ENCODE results near the gene WDR64.

The WDR64 gene

DNA sequence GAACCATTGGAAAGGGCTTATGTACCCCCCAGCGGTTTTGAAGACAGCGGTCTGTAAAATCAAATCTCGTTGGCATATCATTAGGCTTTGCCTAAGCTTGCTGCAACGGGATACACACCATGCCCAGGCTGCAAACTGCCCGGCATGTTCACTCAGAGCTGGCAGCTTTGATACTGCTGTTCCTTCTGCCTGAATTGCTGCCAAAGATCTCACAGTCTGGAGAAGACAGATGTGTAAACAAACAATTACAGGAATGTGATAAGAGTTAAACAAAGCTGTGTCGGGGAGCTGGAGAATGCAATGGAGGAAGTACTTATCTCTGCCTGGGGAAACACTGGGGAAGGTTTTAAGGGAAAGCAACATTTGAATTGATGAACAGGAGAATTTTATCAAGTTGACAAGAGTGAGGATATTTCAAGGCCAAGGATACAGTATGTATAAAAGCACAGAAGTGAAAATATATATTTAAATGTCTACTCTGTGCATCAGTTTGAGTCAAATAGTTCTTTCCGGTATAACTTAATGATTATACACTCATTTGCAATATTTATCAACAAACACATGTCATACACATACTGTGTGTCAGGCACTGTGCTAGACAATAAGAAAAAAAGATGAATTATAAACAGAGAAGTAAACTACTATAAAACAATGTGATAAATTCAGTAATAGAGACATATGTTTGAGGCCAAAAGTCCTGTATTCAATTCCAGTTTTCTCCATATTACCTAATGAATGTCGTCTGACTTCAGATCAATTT is 41.8 kb upstream of the WDR64 start:
- POLR2A ChIA-PET (ENCODE audit: low non-redundant PET) = interaction anchor here (0.6 kb wide), 1 partner anchor 224 kb away, joined by 3 read pairs; no protein-coding TSS in a partner anchor
- TF ChIP-seq, protein P1, sequence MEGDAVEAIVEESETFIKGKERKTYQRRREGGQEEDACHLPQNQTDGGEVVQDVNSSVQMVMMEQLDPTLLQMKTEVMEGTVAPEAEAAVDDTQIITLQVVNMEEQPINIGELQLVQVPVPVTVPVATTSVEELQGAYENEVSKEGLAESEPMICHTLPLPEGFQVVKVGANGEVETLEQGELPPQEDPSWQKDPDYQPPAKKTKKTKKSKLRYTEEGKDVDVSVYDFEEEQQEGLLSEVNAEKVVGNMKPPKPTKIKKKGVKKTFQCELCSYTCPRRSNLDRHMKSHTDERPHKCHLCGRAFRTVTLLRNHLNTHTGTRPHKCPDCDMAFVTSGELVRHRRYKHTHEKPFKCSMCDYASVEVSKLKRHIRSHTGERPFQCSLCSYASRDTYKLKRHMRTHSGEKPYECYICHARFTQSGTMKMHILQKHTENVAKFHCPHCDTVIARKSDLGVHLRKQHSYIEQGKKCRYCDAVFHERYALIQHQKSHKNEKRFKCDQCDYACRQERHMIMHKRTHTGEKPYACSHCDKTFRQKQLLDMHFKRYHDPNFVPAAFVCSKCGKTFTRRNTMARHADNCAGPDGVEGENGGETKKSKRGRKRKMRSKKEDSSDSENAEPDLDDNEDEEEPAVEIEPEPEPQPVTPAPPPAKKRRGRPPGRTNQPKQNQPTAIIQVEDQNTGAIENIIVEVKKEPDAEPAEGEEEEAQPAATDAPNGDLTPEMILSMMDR (conservative IDR thresholded peaks at IDR 0.05; ENCODE audit: low read depth) = no peak
- peak overlapping the region; percentile 45 for H3K27ac ChIP-seq

DNA sequence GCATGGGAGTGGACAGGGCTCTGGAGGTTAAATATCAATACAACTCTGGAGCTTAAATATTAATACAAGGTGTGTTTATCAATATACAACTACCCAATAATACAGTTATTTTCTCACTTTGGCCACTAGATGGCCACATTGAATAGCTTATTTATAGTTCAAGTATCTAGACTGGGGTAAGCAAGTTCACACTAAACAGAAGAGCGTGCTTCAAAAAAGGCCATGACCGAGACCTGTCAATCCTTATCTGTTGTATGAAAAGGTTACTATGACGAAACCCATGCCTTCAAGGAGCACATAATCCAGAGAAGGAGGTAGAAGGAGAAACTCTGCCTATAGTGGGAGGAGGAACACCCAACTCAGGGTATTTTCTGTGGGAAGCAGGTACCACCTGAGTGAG is 41.0 kb upstream of the WDR64 start:
- TF ChIP-seq, protein P1 (conservative IDR thresholded peaks at IDR 0.05; ENCODE audit: low read depth) = peak; percentile 60
- CTCF ChIA-PET = interaction anchor here (0.6 to 2.7 kb wide), 13 partner anchors 11 to 377 kb away, joined by 3 to 11 read pairs (median 3); no protein-coding TSS in a partner anchor
- peak; percentile 49 for DNase-seq (ENCODE audit: low spot score)
- no peak overlapping the region for H3K27ac ChIP-seq
- POLR2A ChIA-PET (ENCODE audit: low non-redundant PET) = interaction anchor here (0.6 kb wide), 2 partner anchors 29 to 223 kb away, joined by 3 to 7 read pairs; partner anchors contain the start of genes CHML and OPN3

More for the DNA sequence above, 41.8 kb upstream of the WDR64 start:
- CTCF ChIA-PET = interaction anchor here (0.6 to 2.7 kb wide), 11 partner anchors 10 to 378 kb away, joined by 3 to 11 read pairs (median 3); no protein-coding TSS in a partner anchor
- no peak for DNase-seq (ENCODE audit: low spot score)

DNA sequence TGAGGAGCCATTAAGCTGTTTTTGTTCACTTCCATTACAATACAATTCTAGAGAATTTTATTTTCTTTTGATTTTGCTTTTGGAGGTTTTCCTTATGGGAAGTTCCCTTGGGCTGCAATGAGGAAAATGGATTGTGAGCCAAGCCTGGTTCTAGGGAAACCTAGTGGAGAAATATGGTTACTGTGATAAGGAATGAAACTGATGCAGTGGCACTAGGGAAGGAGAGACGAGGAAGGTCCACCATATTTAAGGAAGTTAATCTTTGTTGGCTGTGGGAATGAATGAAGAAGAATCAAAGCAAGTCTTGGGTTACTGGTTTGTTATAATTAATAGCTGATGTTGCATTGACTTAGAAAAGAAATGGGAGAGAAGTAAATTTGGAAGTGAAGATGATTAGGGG is 40.3 kb upstream of the WDR64 start:
- TF ChIP-seq, protein P1 (conservative IDR thresholded peaks at IDR 0.05; ENCODE audit: low read depth) = no peak
- no peak overlapping the region for H3K27ac ChIP-seq
- ChIA-PET CTCF (interaction anchor here (0.6 to 2.7 kb wide), 9 partner anchors 11 to 374 kb away, joined by 3 to 11 read pairs (median 4); no protein-coding TSS in a partner anchor), POLR2A (ENCODE audit: low non-redundant PET) (interaction anchor here (0.6 kb wide), 1 partner anchor 28 kb away, joined by 7 read pairs; the partner anchor contains the start of genes CHML and OPN3)
- no peak for DNase-seq (ENCODE audit: low spot score)

DNA sequence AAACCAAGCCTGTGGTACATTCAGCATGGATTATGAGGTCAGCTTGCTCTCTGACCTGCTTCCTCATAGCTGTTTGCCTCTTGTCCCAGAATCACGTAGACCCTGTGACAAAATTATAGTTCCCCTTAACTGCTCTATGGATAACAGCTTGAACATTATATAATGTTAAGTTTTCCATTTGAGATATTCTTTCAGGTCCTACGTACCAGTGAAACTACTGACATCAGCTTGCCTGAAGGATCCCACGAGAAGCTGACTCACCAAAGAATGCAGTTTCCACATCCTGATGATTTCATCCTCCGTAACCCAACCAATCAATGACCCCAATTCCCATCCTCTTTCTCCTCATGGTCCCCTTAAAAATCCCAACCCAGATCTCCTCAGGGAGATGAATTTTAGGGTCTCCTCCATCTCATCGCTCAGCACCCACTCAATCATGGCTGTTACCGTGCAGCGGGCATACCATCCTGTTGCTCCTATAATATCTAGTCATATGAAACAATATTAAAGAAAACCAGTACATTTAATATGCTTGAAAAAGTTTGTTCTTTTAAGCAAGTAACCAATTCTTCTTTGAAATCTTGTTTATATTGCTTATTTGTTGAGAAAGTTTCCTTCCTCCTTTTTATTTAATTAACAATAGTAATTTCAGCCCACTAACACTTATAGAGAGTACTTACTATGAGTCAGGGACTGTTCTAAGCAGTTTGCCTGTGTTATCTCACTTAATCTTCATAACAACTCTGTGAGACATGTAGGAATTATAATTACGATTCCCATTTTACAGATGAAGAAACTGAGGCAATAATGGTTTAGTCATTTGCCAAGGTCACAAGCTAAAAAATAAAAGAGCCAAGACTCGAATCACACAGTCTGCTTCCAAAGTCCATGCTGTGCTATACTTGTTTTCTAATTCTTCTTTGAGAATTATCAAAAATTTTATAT is 39.3 kb upstream of the WDR64 start:
- CTCF ChIA-PET = interaction anchor here (0.7 to 2.7 kb wide), 3 partner anchors 15 to 222 kb away, joined by 3 to 11 read pairs (median 4); no protein-coding TSS in a partner anchor
- DNase-seq (ENCODE audit: low spot score) = peak; percentile 55
- POLR2A ChIA-PET (ENCODE audit: low non-redundant PET) = interaction anchor here (0.6 kb wide), 1 partner anchor 28 kb away, joined by 3 read pairs; no protein-coding TSS in a partner anchor
- TF ChIP-seq, protein P1 (conservative IDR thresholded peaks at IDR 0.05; ENCODE audit: low read depth) = no peak
- no peak overlapping the region for H3K27ac ChIP-seq

DNA sequence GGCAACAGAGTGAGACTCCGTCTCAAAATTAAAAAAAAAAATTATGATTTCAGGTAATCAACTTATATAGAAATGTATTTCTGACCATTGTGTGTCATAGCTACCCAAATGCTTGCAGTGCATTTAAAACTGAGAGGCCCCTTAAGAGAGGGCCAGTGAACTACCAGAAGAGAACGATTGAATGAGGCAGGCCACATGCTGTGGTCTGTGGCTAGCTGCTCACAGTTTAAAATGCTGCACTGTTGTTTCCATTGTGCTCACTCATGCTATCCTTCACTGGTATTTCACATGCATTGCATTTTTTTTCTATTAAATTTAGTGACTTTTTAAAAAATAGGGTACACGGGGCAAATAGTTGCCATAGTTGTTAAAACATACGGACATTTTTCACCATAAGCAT is 37.9 kb upstream of the WDR64 start:
- H3K27ac ChIP-seq = no peak overlapping the region
- no peak for DNase-seq (ENCODE audit: low spot score)
- ChIA-PET POLR2A (ENCODE audit: low non-redundant PET) (no interaction called here), CTCF (interaction anchor here (0.7 kb wide), 1 partner anchor 210 kb away, joined by 3 read pairs; no protein-coding TSS in a partner anchor)
- TF ChIP-seq, protein P1 (conservative IDR thresholded peaks at IDR 0.05; ENCODE audit: low read depth) = no peak

DNA sequence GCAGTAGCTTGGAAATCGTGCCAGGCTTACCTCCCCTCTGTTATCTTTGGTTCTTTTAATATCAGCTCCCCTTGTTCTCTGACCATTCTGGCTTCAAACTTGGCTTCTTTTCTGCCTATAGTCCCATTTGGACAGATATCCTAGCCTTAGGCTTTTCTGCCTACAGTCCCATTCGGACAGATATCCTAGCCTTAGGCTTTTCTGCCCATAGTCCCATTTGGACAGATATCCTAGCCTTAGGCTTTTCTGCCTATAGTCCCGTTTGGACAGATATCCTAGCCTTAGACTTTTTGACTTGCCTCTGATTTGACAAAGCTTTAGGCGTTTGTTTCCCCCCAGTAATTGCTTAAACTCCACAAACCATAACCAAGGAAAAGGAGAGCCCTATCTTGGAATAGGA is 37.5 kb upstream of the WDR64 start:
- POLR2A ChIA-PET (ENCODE audit: low non-redundant PET) = no interaction called here
- DNase-seq (ENCODE audit: low spot score) = no peak
- TF ChIP-seq, protein P1 (conservative IDR thresholded peaks at IDR 0.05; ENCODE audit: low read depth) = no peak
- CTCF ChIA-PET = interaction anchor here (0.6 kb wide), 1 partner anchor 220 kb away, joined by 4 read pairs; no protein-coding TSS in a partner anchor
- H3K27ac ChIP-seq = no peak overlapping the region

Data from RWPE1 (cell line).